Astrocyte of the cerebellum (primary cell): ENCODE data around the gene NDUFAF8.
"Not testable (repeated sequence)": the region's sequence is repeated elsewhere in the genome, so short reads cannot be mapped to it uniquely, and the experiment has no call there.

Source experiments
- DNase-seq: peaks from one replicate; pipeline ENCODE4 v3.0.0-alpha.2; 2011; ENCODE audit warnings: low read depth
- H3K4me3 ChIP-seq: 2 replicates; pipeline ENCODE4 v1.5.1; 2011; ENCODE audit warnings: mild to moderate bottlenecking, low read depth, low read length, moderate library complexity
- CTCF ChIP-seq: IDR thresholded peaks from 2 replicates; pipeline ENCODE4 v1.5.1; 2012; ENCODE audit warnings: low read length, low read depth, moderate library complexity, mild to moderate bottlenecking; ENCODE audit errors: missing control alignments
- in situ Hi-C: cut with HindIII; loops from 2 replicates; pipeline ENCODE4 v1.10.0; 2017; ENCODE audit warnings: low sequenced_read_pairs

Gene NDUFAF8

GRCh38 chr17:81221842-81222619, 17.1 kb upstream of the NDUFAF8 start:
- no peak for TF ChIP-seq CTCF
- in situ Hi-C loops, result no loop called here
- peak overlapping the region; percentile 70 for H3K4me3 ChIP-seq
- no peak for DNase-seq

GRCh38 chr17:81222620-81222905, 16.6 kb upstream of the NDUFAF8 start:
- H3K4me3 ChIP-seq, result peak overlapping the region; percentile 70
- TF ChIP-seq CTCF, result no peak
- in situ Hi-C loops, result no loop called here
- DNase-seq, result no peak

- no peak for TF ChIP-seq CTCF
- in situ Hi-C loops, result no loop called here
- H3K4me3 ChIP-seq, result peak within 1 kb of the TSS; percentile 70
- DNase-seq, result peak; percentile 95
Observed at GRCh38 chr17:81222906-81223761, 16.0 kb upstream of the NDUFAF8 start, which contains the start of gene CEP131. Gene CEP131 (minus strand): TSS chr17:81222965. CDS start chr17:81220056, 2,909 bp downstream.

- in situ Hi-C loops, result no loop called here
- DNase-seq, result no peak
- no peak for TF ChIP-seq CTCF
- H3K4me3 ChIP-seq, result peak overlapping the region; percentile 43
Observed at GRCh38 chr17:81223762-81224130, 15.4 kb upstream of the NDUFAF8 start.

GRCh38 chr17:81227630-81228029, 11.5 kb upstream of the NDUFAF8 start:
- DNase-seq, H3K4me3 ChIP-seq: not testable (repeated sequence)

GRCh38 chr17:81228420-81228819, 10.7 kb upstream of the NDUFAF8 start:
- DNase-seq, result no peak
- in situ Hi-C loops, result no loop called here
- no peak for TF ChIP-seq CTCF
- H3K4me3 ChIP-seq, result no peak overlapping the region

More at GRCh38 chr17:81227630-81228029, 11.5 kb upstream of the NDUFAF8 start:
- in situ Hi-C loops, result not testable (repeated sequence)
